Ramos (cell line): ENCODE data around the gene MED13L.

Experiments
- in situ Hi-C: fragments of 300-500 bp; cut with MboI; formaldehyde crosslinking; loops from one replicate; pipeline ENCODE4 v1.14.3; 2022; ENCODE audit warnings: low sequenced_read_pairs; ENCODE audit not compliant: unreplicated experiment

The MED13L gene

DNA sequence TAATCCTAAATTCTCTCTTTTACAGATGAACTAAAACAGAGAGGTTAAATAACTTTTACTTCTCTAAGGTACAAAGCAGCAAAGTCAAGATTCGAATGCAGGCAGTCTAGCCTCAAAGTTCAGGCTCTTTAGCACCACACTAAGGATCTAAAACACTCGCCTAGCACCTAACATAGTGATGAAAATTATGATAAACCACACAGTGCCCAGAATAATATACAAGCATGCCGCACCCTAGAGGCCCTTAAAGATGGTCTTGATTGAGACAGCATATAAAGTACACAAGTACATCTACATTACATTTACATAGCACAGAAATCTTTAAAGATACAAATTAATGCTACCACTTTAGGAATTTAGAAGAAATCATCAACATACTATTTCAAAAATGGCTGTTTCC lies 207.0 kb downstream of the MED13L start:
- in situ Hi-C loops = no loop called here

DNA sequence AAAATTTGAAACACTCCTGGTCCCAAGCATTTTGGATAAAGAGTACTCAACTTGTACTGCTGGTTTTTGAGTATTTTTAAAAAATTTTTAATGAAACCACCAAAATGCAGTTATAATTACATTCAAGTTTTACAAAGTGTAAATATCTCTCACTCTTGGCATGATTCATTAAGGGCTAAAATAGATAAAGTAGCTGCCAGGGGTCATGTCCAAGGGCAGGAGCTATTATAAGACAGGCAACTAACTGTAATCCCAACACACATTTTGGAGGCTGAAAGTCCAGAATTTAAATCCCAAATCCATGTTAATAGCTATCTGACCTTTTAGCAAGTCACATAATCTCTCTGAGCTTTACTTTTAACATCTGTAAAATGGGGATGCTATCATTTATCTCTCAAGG lies 207.6 kb downstream of the MED13L start:
- in situ Hi-C loops = no loop called here

DNA sequence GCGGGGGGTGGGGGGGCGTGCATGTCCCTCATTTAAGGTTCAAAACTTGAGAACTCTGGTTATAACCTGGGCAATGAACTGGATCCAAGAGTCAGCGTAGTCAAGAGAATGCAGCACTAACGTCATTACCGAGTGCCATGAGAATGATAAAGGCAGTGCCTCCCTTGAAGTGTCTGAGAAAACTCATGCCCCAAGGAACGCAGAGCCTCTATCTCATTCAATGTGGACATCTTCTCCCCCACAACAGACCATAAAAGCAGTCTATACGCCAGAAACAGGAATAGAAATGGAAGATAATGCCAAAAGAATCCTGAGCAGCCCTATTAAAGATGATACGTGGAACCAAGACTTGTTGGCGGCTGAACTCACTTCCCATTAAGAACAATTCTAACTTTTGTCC lies 208.6 kb downstream of the MED13L start:
- in situ Hi-C loops = no loop called here

DNA sequence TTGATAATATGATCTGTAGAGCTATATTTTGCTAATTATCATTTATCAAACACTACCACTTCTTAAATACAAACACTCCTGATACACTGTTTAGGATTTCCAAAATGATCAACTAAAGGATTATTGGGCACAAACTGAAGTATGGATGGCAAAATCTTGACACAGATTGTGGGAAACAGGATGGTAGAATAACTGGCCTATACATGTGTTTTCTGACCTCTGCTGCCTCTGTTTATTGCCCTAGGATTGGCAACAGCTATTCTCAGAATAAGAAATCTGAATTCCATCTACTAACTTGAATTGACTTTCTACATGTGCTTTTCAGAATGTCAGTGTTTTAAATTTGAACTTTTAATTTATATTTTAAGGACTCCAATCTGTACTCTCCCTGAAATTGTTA lies 209.1 kb downstream of the MED13L start:
- in situ Hi-C loops = no loop called here

DNA sequence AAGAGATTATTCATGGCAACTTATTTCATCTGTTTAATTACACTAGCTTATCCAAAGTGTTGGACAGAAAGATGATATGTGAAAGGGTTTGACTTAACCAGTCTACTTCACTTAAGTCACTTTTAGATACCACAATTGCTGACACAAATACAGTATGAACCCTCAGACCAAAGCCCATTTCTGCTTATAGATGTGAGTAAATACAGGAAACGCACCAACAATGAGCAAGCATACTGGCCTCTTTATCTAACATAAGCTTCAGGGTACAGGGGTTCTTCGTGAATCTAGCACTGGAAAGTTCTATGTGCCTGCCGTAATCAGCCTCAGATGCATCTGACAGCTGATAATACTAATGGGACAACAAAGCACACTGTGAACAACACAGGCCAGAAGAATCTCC lies 209.6 kb downstream of the MED13L start:
- in situ Hi-C loops = no loop called here

DNA sequence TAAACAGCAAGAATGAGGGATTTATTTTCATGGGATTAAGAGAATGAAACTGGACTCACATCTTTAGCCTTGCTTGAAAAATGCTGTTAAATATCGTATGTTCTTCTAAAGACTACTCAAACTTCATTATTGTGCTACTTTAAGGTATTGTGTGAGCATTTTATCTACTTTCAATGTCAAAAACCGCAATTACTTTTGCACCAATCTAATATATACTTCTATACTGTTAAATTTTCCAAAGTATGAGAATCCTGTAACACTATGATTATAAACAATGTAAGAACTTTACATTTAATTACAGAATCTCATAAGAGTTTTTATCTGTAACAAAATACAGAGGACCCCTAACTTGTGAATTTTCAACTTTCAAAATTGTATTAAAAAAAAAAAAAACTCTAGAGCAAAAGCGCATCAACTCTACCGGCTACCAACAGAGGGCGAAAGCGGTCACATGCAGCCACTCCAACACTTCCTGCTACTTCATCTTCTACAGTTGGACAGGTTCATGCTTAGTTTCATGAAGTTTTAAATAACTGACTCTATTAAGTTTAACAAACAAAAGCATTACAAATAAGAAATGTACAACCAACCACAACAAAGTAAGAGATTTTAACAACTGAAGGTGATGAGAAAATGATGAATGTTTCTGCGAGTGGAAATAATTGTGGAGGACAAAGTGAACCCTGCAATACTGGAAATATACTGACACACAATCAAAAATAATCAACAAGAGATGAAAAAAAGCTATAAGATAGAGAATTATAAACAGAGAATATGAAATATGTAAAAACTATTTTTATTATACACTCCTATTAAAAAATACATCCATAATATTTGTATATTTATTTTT lies 210.9 kb downstream of the MED13L start:
- in situ Hi-C loops = no loop called here

DNA sequence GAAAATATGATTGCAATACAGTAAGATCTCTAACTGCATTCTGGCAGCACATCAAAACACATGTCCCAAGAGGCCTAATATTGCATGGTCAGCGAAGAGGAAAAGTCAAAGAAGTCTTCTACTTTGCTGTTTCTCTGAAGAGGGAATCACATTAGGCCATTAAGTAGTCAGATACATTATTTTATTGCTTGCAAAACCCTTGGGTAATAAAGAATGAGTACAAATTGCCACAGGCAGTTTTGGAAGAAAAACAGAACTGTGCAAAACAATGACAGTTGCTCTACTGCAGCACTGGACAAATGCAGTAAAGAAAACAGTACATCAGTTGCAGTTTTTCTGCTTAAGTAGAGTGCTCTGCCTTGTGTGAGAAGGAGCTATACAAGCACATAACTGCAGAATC lies 211.9 kb downstream of the MED13L start:
- in situ Hi-C loops = no loop called here

DNA sequence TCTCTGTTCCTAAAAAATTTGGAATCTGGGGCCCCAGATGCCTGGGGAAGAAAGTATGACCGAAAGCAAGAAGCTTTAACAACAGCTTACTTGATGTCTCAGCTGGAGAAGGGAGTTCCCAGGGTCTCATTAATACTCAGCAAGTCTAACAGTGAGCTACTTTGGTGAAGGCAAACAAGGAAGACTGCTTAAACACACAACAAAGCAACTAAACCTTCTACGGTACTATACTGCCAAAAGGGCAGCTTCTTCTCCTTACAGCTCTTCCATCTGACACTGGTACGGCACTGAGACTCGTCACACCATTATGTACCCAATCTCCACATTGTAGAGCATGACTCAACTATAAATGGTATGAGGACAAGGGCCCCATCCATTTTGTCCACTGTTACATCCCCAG lies 213.0 kb downstream of the MED13L start:
- in situ Hi-C loops = no loop called here

DNA sequence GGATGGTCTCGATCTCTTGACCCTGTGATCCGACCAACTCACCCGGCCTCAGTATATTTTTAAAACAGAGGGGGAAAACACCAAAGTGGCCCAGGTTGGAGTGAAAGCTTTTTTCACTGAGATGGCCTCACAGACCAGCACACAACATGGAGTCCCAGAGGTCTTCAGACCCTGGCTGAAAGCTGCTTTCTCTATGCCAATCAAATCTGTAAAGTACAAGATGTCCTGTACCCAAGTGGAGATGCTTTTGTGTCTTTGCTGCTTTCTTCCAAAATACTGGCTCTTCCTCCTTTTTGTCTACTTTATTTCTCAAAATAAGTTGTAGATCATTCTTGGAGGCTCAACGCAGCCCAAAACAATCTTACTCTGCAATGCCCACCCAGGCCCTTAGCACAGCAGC lies 214.8 kb downstream of the MED13L start:
- in situ Hi-C loops = no loop called here

DNA sequence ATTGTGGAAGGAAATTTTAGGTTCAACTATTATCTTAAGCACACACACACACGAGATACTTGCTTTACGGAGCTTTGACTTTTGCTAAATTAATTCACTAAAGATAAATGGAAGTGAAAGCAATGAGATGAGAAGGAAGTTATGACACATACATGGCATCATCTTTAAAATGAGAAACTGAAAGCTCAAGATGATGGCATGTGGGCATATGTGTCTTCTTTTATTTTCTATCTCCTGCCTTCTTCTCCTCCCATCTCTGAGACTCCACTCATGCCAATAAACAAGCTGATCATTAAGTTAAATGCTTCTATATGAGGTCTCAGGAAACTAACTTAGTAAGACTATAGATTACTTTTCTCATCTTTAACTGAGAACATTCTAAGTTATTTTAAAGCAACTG lies 216.7 kb downstream of the MED13L start:
- in situ Hi-C loops = no loop called here

DNA sequence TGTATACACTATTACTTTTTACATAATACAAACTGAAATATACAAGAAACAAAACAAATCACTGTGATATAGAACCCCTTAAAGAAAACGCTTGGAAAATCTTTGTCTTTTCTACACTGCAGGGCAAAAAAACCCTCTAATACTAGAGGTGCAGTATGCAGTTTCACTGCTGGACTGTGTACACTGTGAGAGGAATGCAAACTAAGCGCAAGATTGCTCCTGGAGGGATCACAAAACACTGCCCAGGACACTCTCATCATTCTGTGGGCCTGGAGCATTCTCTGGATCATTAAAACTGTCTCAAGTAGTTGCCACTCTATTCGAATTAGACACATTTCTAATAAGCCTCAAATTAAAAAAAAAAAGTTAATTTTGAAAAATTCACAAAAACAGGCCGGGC lies 217.6 kb downstream of the MED13L start:
- in situ Hi-C loops = no loop called here

DNA sequence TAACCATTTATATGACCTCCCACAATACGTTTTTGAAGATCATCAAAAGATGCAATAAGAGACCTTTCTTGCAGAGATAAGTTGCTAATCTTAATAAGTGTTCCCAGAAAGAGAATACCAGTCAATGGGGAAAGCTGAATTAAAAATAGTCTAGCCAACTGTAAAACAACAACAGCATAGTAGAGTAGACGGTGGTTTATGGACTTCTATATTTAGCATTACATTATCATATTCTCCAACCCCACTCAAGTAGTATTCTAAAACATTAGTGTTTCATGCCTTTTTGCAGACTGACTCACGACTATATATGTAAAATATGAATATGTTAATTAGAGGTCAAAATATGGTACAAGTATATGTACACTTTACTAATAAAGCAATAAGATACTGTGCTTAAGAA lies 218.9 kb downstream of the MED13L start:
- in situ Hi-C loops = no loop called here

DNA sequence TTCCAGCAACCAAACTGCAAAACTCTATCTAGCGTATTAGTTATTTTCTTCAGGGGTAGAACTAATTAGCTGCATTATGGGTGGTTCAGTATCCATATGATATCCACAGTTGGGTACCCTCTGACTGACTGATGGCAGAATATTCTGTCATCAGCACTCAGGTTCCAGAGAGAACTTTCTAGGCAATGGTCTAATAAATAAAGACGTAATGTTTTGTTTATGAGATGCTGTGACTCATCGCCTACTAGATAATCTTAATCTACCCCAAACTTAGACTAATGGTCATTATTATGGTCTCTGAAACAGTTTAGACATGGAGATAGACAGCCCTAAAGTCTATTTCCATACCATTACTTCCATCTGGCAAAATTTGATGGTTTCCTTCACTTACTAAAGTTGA lies 220.1 kb downstream of the MED13L start:
- in situ Hi-C loops = no loop called here

DNA sequence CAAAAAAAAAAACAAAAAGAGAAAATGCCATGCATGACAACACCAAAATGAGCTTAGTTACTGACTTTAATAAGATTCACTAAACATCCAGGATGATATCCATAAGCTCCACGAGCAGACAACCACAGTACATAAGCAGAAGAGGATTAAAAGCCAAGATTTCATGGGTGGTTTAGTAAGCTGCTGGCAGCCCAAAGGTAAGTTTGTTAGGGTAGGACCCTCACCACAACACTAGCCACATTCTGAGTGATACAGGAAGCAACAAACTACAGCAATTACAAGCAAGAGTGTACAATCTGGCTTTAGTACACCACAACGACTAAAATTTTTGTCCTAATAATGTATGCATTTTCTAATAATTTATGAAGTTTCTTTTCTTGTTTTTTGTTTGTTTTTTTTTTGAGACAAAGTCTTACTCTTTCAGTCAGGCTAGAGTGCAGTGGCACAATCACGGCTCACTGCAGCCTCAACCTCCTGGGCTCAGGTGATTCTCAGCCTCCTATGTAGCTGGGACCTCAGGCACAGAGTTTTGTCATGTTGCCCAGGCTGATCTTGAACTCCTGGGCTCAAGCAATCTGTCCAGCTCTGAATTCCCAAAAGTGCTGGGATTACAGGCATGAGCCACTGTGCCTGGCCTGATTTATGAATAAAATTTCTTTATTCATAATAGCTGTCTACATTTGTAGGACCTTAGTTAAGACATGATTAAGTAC lies 221.4 kb downstream of the MED13L start:
- in situ Hi-C loops = no loop called here

DNA sequence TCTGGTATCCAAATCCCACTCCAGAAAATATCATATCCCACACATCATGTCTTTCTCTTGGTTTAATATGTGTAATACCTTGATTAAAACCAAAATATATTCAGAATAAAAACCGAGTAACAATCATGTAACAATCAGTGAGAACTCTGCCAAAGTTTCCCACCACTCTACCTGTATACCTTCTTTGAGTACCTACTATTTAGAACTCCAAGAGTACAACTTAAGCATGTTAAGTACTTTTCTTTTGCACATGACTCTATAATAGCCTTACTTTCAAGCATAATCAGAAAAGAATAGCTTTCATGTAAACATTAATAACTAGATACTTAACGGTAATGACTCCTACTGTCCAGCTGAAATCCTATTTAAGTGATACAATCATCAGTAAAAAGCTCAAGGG lies 223.2 kb downstream of the MED13L start:
- in situ Hi-C loops = no loop called here

DNA sequence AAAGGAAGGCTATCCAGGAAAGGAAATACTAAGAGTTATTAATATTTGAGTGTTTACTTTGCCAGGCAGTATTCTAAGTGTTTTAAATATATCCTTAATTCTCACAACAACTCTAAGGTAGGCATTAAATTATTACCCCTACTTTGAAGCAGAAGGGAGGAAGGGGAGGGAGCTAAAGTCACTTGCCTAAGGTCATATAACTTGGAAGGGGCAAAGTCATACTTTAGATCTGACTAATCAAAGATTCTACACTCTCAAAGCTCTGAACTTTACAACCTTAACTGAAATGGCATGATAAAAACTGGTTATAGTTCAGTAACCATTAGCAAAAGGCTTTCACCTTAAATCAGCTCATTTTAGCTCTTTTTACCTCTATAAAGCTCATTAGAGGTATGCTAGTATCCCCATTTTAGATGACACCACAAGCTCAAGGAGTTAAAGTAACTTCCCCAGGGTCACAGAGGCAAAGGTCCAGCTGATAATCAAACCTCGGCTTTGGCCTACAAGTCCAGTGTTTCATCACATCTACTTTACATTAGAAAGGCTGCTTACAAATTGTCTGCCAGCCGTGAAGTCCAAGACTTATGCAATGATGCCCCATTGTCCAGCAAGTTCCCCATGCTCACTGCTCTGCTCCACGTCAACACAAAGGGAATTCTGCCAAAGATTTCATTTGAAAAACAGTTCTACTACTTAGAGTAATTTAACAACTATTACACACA lies 223.9 kb downstream of the MED13L start:
- in situ Hi-C loops = no loop called here

DNA sequence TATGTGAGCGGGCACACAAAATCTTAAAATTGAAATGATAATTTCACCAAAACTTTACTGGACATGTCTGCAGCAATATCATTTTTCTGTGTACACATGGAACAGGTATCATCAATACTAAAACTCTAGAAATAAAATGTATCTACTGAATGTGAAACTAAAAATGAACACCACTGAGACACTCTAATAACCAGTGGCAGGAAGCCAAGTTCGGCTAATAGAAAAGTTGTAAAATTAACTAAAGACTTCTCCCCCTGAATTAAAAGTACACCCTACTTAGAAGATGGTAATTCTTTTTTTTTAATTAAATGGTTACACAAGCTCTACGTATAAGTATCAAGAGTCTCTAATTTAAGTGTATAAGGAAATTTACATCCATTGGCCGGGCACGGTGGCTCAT lies 227.2 kb downstream of the MED13L start:
- in situ Hi-C loops = no loop called here

DNA sequence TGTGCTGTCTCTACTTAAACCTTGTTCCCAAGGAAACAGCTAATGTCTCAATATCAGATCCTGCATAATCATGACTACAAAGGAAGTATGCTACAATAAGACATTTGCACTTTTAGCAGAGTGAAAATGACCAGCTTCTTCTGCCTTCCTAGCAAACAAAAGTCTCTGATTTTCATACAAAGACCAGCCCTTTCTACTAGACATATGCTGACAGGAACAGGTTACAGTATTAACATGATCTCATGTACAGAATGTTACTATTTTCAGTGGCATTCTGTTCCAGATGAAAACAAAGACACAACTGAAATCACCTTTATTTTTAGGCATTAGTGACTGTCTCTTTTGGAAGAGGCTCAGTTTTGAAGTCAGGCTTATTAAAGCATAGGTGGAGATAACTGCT lies 228.6 kb downstream of the MED13L start:
- in situ Hi-C loops = no loop called here

DNA sequence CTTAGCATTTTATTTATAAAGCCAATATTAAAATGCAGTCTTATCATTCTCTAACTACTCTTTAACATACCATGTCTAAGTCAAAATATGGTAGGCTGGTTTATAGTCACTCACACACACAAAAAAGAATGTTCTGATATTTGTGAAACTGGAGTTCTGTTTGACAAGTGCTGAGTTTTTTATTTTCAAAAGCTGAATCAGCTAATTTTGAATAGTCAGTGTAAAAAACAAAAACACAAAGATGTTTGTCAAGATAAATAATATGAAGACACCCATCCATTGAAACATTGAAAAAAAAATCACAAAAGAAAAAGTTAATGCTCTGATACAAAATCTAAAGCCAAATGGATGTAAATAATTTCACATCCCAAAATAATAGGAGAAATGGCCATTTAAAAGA lies 231.5 kb downstream of the MED13L start:
- in situ Hi-C loops = no loop called here

DNA sequence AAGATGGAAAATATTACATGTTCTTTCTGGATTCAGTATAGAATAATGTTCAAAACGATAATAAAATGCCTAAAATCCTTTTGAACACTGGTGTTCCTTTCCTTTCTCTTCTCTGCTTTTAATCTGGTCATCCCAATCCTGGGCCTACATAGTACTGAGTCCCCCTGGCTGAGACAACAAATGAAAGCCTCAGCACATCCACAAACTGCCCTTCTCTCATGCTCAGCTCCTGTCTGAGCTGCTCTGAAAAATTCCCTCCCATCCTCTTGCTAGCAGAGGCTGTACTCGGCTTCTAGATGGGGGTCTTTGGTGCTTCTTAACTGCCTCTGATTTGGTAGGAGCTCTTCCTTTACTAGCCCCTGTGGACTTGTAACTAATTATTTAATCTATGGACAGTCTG lies 232.3 kb downstream of the MED13L start:
- in situ Hi-C loops = no loop called here
